Measurements from ENCODE around the gene PTCD1. TPM values are rescaled to one million over a fixed set of nuclear protein-coding genes. Genes with fewer than 3 reads are reported as not detected.

Gene PTCD1
- total and polyA plus RNA-seq, 2 experiments from 2014 or later, result 2.8 to 5.2 TPM

DNA sequence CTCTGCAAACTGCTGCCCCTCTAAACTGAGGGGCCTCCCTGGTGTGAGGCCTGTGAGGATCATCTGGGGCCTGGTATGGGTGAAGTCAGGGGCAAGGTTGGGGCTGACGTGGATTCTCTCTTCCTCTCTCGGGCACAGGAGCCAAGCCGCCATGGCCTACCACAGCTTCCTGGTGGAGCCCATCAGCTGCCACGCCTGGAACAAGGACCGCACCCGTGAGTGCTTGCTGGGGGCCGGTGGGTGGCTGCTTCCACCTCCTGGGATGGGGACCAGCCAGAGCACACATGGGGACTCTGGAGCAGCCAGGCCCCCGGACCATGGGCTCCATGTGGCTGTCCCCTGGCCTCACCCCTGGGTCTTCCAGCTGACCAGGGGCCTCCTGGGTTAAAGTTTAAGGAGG, 53.0 kb downstream of the PTCD1 start:
- DNase-seq, result no peak
- TF ChIP-seq EZH2phosphoT487 (IDR thresholded peaks at IDR 0.05; ENCODE audit: insufficient read depth, low read depth) (no peak), EZH2 (IDR thresholded peaks at IDR 0.05; ENCODE audit: insufficient read depth, poor library complexity, severe bottlenecking) (no peak)
- H3K4me3 ChIP-seq, result no peak overlapping the region
- H3K4me1 ChIP-seq (ENCODE audit: insufficient read depth), result peaks cover 5% of the 10 kb centered on the region
- in situ Hi-C loops (cut with MboI), result no loop called here
- no peaks in the 10 kb centered on the region for H3K9me2 ChIP-seq (ENCODE audit: insufficient read depth)
- no peaks in the 10 kb centered on the region for H3K9me3 ChIP-seq (ENCODE audit: low read depth)
- H4K20me1 ChIP-seq (ENCODE audit: insufficient read depth), result no peaks in the 10 kb centered on the region
- H3K36me3 ChIP-seq (ENCODE audit: low read depth), result peaks cover 29% of the 10 kb centered on the region; the same call in 1 of the 2 replicates
- H3K27me3 ChIP-seq (replicated peaks; ENCODE audit: insufficient read depth), result no peaks in the 10 kb centered on the region
- 96 to 99% methylated on average over 8 of the region's 8 CpGs for WGBS, 2 experiments (ENCODE audit: low coverage in 1 of 2, low lambda C conversion rate in 2 of 2, missing lambda C conversion rate in 2 of 2)
- no peak overlapping the region for H3K9ac ChIP-seq
- H3K4me2 ChIP-seq (ENCODE audit: unreplicated experiment), result no peak overlapping the region
- H3K79me2 ChIP-seq (ENCODE audit: insufficient read depth), result peaks cover 65% of the 10 kb centered on the region
- no peak overlapping the region for H2AFZ ChIP-seq
- H3K27ac ChIP-seq, result no peak overlapping the region
- peaks cover under 1% of the 10 kb centered on the region; the same call in 1 of the 2 replicates for H3F3A ChIP-seq (ENCODE audit: insufficient read depth)

DNA sequence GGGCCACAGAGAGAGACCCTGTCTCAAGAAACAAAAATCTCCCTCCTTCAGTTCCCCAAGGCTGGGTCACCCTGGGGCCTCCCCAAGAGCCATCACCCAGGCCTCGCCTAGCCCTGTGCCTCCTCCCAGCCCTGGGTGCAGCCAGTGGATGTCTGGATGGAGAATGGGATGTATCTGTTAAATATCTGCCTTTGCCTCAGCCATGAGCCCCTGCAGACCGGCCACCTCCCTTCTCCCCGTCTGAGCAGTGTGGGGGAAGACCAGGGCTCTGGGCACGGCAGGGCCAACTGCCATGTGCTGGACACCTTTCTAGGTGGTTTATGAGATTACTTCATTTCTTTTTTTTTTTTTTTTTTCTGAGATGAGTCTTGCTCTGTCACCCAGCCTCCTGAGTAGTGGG, 54.1 kb downstream of the PTCD1 start:
- in situ Hi-C loops (cut with MboI), result no loop called here
- peaks cover 16% of the 10 kb centered on the region for H3K4me1 ChIP-seq (ENCODE audit: insufficient read depth)
- no peaks in the 10 kb centered on the region for H3K27me3 ChIP-seq (replicated peaks; ENCODE audit: insufficient read depth)
- H3K9ac ChIP-seq, result no peak overlapping the region
- peaks cover 74% of the 10 kb centered on the region for H3K79me2 ChIP-seq (ENCODE audit: insufficient read depth)
- no peak overlapping the region for H3K27ac ChIP-seq
- peaks cover 11% of the 10 kb centered on the region for H3F3A ChIP-seq (ENCODE audit: insufficient read depth)
- no peaks in the 10 kb centered on the region for H3K9me3 ChIP-seq (ENCODE audit: low read depth)
- no peak for DNase-seq
- peaks cover 27% of the 10 kb centered on the region; the same call in 1 of the 2 replicates for H3K36me3 ChIP-seq (ENCODE audit: low read depth)
- H2AFZ ChIP-seq, result no peak overlapping the region
- TF ChIP-seq EZH2 (IDR thresholded peaks at IDR 0.05; ENCODE audit: insufficient read depth, poor library complexity, severe bottlenecking) (no peak), EZH2phosphoT487 (IDR thresholded peaks at IDR 0.05; ENCODE audit: insufficient read depth, low read depth) (no peak)
- H4K20me1 ChIP-seq (ENCODE audit: insufficient read depth), result no peaks in the 10 kb centered on the region
- no peaks in the 10 kb centered on the region for H3K9me2 ChIP-seq (ENCODE audit: insufficient read depth)
- H3K4me2 ChIP-seq (ENCODE audit: unreplicated experiment), result no peak overlapping the region
- H3K4me3 ChIP-seq, result no peak overlapping the region
- 94 to 95% methylated on average over 4 of the region's 4 CpGs for WGBS, 2 experiments (ENCODE audit: low coverage in 1 of 2, low lambda C conversion rate in 2 of 2, missing lambda C conversion rate in 2 of 2)

DNA sequence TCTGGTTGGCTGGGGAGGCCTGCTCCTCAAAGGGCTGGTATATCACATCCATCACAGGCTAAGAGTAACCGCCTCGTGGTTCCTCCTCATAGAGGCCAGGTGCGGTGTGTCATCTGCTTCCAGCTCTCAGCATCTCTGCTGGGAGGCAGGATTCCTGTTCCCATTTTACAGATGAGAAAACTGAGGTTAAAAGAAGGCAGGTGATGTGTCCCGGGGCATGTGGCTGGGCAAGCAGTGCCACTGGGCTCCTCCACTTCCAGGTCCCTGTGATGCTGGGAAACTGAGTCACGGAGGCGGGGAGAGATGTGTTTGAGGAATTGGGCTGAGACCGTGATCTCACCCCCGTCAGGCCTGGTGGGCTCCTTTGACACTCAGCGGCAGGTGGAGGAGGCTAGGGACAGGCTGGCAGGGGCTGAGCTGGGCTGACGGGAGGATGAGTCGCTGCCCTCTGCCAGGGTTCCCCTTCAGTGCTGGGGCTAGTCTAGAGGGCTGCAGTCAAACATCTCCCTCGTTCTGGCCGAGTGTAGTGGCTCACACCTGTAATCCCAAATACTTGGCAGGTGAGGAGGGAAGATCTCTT, 54.7 kb downstream of the PTCD1 start:
- Histone ChIP-seq H4K20me1 (ENCODE audit: insufficient read depth) (no peaks in the 10 kb centered on the region), H3K4me3 (no peak overlapping the region), H3K9me3 (ENCODE audit: low read depth) (no peaks in the 10 kb centered on the region), H3K36me3 (ENCODE audit: low read depth) (peaks cover 21% of the 10 kb centered on the region; the same call in 1 of the 2 replicates), H3F3A (ENCODE audit: insufficient read depth) (peaks cover 15% of the 10 kb centered on the region), H3K9ac (no peak overlapping the region), H3K27ac (no peak overlapping the region), H3K79me2 (ENCODE audit: insufficient read depth) (peaks cover 74% of the 10 kb centered on the region), H3K27me3 (replicated peaks; ENCODE audit: insufficient read depth) (no peaks in the 10 kb centered on the region), H3K4me2 (ENCODE audit: unreplicated experiment) (no peak overlapping the region), H2AFZ (no peak overlapping the region), H3K9me2 (ENCODE audit: insufficient read depth) (no peaks in the 10 kb centered on the region), H3K4me1 (ENCODE audit: insufficient read depth) (peaks cover 20% of the 10 kb centered on the region)
- TF ChIP-seq EZH2 (IDR thresholded peaks at IDR 0.05; ENCODE audit: insufficient read depth, poor library complexity, severe bottlenecking), result no peak
- no peak for TF ChIP-seq EZH2phosphoT487 (IDR thresholded peaks at IDR 0.05; ENCODE audit: insufficient read depth, low read depth)
- DNase-seq, result no peak
- in situ Hi-C loops (cut with MboI), result no loop called here
- WGBS, 2 experiments (ENCODE audit: low coverage in 1 of 2, low lambda C conversion rate in 2 of 2, missing lambda C conversion rate in 2 of 2), result 86 to 88% methylated on average over 13 of the region's 13 CpGs

GRCh38 chr7:99383203-99383602, 55.4 kb downstream of the PTCD1 start:
- Histone ChIP-seq H3K4me3 (no peak overlapping the region), H3F3A (ENCODE audit: insufficient read depth) (peaks cover 21% of the 10 kb centered on the region), H3K9me3 (ENCODE audit: low read depth) (no peaks in the 10 kb centered on the region), H3K9me2 (ENCODE audit: insufficient read depth) (no peaks in the 10 kb centered on the region), H3K79me2 (ENCODE audit: insufficient read depth) (peaks cover 74% of the 10 kb centered on the region), H3K4me1 (ENCODE audit: insufficient read depth) (peaks cover 25% of the 10 kb centered on the region), H2AFZ (no peak overlapping the region), H4K20me1 (ENCODE audit: insufficient read depth) (no peaks in the 10 kb centered on the region), H3K9ac (no peak overlapping the region), H3K36me3 (ENCODE audit: low read depth) (peaks cover 16% of the 10 kb centered on the region; the same call in 1 of the 2 replicates), H3K27me3 (replicated peaks; ENCODE audit: insufficient read depth) (no peaks in the 10 kb centered on the region), H3K27ac (no peak overlapping the region), H3K4me2 (ENCODE audit: unreplicated experiment) (no peak overlapping the region)
- no peak for DNase-seq
- 93 to 94% methylated on average over 10 of the region's 10 CpGs for WGBS, 2 experiments (ENCODE audit: low coverage in 1 of 2, low lambda C conversion rate in 2 of 2, missing lambda C conversion rate in 2 of 2)
- TF ChIP-seq EZH2phosphoT487 (IDR thresholded peaks at IDR 0.05; ENCODE audit: insufficient read depth, low read depth) (no peak), EZH2 (IDR thresholded peaks at IDR 0.05; ENCODE audit: insufficient read depth, poor library complexity, severe bottlenecking) (no peak)
- in situ Hi-C loops (cut with MboI), result no loop called here

Measured in GM23248 (cell line).